HuH-7 (cell line): ENCODE data around the gene TLCD4.

Experiments
- DNase-seq: peaks from one replicate; pipeline ENCODE4 v3.0.0; 2011; ENCODE audit warnings: low spot score

TLCD4 gene

DNA sequence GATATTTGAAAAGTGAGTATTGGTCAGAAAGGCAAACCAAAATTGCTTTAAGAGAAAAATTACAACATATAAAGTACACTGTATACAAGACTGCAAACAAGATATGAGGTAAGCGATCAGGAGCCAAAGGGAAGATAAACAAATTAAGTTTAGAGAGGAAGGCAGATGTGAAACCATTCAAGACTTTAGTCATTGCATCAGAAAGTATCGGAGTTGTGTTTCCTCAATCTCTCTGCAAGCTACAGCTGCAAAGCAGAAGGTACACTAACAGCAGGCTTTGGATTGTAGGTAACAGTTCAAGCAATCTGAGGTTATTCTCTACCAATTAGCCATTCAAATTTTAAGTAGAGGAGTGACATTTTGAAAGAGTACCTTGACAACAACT lies 21.3 kb upstream of the TLCD4 start:
- DNase-seq: peak; percentile 36

DNA sequence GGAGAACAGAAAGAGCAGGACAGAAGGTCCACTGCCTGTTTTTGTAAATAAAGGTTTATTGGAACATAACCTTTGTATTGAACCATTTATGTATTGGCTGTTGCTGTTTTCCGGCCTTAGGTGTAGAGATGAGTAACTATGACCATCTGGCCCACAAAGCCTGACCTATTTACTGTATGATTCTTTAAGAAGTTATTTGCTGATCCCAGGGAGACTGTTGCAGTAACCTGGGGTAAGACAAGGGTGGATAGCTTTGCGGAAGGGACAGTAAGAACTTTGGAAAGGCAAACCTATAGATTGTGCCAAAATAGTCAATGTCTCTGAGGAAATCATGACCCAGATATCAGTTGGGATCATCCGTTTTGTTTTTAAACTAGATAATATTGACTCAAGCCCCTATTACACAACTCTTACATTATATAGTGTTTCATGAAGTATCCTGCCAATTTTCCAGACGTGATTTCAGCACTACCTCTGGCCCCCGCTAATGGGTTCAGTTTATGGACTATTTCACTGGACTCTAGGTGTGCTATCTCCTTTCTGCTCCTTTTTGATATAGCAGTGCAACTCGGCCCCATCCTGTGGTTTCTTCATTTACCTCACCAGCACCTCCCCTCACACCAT lies 20.8 kb upstream of the TLCD4 start:
- no peak for DNase-seq

DNA sequence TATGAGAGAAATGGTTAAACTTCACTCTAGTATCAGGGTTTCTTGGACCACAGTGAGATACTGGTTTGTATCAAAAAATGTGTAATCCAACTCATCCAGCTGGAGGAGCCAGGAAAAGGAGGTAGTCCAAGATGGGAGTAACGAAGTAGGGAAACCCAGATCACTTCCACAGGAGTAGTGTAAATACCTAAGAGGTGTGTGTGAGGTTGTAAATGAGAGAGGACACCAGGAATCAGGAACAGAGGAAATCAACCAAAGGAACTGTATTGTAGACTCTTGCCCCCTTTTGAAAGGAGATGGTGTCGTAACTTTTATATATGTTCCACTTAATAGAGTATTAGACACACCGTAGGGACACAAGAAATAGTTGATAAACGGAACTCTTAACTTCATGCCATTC lies 19.7 kb upstream of the TLCD4 start:
- DNase-seq: no peak

DNA sequence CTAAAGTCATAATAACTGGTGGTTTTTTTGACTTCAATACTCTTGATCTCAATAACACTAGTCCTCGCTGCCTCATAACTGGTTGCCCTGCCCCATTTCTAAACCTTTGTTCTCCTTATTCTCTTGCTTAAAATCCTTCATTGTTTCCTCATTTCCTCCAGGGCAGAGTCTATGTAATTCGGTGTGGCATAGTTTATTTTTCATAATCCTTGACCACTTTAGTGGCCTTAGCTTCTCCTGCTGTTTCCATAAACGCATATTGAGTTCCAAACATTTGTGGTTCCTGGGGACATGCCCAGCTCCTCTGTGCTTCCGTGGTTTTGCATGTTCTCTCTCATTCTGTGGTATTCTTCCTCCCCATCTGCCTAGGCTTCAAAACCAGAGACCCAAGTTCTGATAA lies 19.0 kb upstream of the TLCD4 start:
- DNase-seq: no peak

DNA sequence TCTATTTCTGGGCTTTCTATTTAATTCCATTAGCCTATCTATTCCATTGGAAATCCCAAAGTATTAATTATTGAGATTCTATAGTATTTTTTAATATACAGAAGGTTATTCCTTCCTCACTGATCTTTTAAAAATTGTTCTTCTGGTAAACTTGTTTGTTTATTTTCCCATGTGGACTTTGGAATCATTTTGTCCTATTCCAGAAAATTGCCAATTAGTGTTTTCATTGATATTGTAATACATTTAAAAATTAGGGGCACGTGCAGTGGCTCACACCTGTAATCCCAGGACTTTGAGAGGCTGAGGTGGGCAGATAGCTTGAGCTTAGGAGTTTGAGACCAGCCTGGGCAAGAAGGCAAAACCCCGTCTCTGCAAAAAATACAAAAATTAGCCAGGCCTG lies 8.4 kb upstream of the TLCD4 start:
- DNase-seq: no peak

DNA sequence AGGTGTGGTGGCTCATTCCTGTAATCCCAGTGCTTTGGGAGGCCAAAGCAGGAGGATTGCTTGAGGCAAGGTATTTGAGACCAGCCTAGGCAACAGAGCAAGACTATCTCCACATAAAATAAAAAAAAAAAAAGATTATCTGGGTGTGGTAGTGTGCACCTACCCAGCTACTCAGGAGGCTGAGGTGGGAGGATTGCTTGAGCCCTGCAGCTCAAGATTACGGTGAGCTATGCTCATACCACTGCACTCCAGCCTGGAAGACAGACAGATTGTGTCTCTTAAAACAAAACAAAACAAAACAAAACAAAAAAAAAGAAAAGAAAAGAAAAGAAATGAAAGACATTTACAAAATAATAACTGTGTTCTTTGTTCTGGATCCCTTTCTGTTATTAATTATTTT lies 6.1 kb upstream of the TLCD4 start:
- no peak for DNase-seq

DNA sequence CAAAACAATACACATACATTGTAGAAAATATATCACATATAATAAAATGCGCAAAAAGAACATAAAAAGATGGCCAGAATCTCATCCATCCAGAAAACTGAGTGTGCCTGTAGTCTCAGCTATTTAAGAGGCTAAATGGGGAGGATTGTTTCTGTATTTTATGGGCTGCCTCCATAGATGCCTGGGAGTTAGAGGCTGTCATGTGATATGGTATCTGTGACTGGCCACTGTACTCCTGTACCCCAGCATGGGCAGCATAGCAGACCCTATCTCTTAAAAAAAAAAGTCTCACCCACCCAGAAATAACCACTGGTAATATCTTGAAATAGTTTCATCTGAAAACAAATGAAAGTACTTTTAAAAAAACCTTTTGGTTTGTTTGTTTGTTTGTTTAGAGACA lies 3.5 kb upstream of the TLCD4 start:
- DNase-seq: no peak

DNA sequence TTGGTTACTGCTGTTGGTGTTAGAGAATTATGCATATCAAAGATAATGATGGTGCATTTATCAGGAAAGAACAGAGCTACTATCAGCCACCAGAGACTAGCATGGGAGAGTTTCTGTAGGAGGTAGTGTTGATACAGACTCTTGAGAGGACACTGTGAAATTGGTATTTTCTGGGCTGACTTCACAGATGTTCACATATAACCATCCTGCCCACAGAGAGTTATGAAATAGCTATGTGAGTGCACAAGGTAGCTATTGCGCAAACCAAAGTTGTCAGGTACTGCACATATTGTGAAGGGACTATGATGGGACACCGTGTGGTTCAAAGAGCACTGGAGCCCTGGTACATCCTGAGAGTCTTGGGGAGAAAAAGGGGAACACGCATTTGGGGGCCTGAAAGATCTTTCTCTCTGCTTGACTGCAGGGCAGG lies 1.4 kb upstream of the TLCD4 start:
- DNase-seq: peak; percentile 50

DNA sequence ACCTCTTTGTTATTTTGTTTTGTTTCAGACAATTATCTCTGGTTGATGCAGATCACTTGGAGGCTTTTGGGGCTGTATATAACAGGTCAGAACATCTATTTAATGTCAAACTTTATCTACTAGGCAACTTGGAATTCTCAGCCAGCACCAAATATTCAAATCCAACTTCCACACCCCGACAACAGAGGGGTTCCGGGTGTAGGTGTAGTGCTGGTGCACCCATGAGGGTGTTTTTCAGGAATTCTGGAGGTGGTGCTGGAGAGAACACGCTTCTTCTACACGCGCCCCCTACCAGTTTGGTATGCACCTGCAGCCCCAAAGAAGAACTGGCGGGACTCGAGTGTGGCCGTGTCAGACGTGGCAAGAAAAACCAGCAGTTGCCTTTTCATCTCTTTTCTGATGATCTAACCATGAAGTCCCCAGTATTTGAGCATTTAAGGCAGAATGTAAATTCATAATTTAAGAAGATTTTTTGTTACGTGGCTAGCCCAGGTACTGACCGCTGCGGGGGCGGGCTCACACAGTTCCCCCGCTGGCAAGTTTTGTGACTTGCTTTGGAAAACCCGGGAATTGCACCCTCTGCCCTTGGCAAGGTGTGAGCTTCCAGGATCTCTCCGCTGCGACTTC lies 462 bp upstream of the TLCD4 start:
- peak; percentile 76 for DNase-seq

DNA sequence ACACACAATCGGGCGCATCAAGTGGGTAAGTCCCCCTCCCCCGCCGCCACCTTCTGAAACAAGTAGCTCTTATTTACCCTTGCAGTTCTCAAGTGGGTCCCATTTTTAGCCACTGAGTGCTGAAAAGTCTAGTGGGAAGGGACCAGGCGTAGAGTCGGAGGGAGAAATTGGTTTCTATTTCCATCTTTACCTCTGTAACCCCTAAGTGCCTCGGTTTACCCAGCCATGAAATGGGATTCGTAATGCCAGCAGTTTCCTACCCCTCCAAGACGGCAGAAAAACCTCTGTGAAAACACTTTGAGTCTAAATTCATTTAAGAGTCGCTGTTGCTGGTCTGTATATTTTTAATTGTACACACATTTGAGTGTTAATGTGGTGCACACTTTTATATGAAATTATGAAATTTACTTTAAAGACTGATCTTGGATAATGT lies 928 bp downstream of the TLCD4 start:
- no peak for DNase-seq

DNA sequence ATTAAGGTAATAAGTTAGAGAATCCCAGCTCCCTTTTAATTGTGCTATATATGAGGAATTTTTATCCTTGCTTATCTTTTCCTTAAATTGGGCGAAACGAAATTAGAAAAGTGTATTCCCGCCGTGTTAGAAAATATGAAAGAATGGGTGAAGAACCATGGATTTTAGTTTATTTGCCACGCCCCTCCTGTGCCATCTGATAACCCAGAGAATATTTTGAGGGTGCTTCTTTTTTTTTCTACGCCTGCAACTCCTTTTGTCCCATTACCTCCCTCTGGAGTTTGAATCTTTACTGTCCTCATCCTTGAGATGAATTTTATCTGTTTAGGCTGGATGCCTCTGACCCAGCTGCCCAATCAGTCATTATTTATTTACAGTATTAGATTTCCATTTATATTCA lies 1.6 kb downstream of the TLCD4 start:
- no peak for DNase-seq

DNA sequence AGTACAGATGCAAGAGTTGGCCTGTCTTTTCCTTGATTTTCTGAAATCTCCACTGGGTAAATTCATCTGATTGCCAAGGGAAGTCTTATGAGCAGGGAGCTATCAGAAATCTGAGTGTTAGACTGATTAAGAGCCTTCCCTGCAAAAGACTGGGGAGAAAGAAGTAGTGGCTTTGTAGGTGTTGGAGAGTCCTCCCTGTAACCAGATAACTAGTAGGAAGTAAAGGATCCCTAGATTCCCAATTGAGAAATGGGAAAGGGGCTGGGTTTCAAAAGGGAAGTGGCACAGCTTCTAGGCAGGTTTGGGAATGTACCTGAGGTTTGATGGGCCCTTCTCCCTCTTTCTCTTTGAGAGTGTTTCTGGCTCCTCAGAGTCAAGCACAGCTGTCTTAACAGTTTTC lies 2.1 kb downstream of the TLCD4 start:
- no peak for DNase-seq

DNA sequence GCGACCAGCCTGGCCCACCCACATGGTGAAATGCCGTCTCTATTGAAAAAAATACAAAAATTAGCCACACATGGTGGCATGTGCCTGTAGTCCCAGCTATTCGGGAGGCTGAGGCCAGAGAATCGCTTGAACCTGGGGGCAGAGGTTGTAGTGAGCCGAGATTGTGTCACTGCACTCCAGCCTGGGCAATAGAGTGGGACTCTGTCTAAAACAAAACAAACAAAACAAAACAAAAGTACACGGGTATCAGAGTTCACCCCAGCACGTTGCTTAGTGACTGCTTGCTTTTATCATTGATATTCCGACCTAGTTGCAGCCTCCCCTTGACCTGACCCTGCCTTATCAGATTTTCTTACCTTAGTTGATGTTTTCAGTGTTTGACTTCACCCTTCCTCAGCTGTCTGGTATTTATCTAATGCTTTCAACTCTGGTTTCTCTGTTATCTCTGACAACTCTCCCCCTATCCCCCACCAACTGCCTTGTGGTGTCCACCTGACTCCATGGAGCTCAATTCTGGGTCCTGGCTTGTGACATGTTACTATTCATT lies 5.1 kb downstream of the TLCD4 start:
- peak; percentile 74 for DNase-seq

DNA sequence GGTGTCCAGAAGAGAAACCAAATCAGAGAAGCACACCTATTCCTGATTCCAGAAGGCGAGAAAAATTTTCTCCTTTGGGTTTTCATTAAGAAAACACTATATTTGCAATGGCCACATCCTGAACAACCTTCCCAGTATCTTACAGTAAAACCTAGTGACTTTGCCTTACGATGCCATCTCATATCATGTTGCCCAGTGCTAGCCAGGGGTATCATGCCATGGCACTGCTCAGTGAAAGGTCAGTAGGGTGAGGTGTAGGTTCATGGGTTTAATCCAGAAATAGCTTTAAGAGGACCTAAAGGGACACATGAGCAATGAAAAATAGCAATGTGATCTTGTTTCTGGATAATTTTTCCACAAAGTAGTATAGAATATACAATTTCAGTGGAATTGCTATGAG lies 7.2 kb downstream of the TLCD4 start:
- no peak for DNase-seq

DNA sequence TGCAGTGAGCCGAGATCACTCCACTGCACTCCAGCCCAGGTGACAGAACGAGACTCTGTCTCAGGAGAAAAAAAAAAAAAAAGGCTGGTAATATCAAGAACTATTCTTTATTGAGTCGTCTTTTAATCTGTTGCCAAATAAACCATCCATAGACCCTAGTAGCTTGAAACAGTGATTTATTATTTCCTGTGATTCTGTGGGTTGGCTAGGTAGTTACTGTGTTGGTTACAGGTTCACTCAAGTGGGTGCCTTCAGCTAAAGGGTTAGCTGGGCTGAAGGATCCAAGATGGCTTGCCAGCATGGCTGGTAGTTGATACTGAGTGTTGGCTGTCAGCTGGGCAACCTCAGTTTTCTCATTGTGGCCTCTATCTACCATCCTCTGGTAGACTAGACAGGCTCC lies 9.2 kb downstream of the TLCD4 start:
- DNase-seq: no peak

DNA sequence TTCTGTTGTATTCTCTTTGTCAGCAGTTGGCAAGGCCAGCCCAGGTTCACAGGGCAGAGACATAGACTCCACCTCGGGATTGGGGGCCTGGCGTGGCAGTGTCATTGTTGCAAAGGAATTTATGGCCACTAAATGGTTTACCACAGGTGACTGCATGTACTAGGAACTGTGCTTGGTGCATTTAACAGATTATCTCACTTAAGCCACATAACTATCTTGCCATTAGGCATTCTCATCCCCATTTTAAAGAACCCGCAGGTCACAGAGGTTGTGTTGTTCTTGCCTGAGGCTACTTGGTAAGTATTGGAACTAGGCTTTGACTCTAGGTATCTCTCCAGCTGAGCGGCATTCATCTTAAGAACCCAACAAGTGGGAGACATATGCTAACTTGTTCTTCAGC lies 9.7 kb downstream of the TLCD4 start:
- DNase-seq: no peak

DNA sequence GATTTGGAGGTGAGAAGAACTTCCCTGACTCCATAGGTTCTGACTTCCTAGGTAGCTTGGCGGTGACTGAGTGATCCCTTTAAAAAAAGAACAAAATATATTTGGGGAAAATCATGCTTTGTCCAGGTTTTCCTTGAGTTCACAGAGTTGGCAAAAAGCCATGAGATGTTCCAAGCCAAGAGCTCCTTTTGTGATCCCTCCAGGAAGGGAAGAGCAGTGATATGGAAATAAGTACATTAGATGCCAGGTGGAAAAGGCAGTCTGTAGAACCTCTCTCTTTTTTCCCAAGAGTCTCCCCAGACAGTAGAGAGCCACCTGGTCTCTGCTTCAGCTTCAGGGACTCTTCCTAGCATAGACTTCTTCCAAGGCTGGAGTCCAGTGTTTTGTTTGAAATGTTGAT lies 10.2 kb downstream of the TLCD4 start:
- no peak for DNase-seq

DNA sequence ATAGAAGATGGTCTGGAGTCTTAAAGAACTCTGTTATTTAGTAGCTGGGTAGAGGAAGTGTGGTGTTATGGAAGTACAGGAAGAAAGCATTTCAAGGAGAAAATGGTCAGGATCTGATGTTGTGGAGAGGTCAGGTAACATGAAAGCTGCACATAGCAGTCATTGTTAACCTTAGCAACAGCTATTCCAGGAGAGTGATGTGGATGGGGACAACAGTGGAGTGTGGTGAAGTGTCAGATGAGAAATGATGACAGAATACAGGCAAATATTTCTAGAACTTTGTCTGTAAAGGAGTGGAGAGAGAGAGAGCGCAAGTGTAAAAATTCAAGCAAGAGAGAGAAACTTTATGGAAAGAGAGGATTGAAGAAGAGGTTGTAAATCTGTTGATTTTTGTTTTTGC lies 15.6 kb downstream of the TLCD4 start:
- no peak for DNase-seq

DNA sequence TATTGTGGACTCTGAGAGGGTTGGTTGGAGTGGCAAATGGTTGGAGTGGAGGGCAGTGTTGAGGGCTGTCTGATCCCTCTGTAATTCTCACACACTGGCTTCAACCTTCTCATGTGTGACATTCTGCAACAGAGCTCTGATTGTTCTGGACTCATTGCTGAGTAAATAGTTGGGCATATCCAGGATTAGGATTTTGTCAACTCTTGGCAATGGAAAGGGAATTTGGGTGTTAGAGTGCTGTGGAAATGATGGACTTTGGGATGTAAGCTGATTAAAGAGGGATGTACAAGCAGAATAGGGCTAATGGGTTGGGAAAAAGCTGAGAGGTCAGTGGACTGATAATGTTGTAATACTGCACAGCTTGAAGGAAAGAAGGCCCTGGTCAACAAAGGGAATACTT lies 16.5 kb downstream of the TLCD4 start:
- no peak for DNase-seq

DNA sequence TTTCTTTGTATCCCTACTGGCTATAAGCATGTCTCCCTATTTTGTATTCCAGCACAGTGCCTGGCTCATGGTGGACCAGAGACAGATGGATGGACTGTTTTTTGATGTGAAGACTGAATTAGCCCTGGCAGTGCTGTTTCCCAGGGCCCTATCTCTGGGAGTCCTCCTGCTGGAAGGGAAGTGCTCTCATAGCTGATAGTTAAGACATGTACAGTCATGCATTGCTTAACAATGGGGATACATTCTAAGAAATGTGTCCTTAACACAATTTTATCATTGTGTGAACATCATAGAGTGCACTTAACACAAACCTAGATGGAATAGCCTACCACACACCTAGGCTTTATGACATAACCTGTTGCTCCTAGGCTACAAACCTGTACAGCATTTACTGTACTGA lies 21.1 kb downstream of the TLCD4 start:
- no peak for DNase-seq

DNA sequence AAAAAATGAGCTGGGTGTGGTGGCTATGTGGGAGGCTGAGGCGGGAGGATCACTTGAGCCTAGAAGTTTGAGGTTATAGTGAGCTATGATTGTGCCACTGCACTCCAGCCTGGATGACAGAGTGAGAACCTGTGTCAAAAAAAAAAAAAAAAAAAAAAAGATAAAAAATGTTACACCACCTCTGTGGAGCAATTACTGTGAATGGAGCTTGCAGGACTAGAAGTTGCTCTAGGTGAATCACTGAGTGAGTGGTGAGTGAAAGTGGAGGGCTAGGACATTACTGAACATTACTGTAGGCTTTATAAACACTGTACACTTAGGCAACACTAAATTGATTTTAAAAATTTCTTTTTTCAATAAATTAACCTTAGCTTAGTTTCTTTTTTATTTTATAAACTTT lies 21.9 kb downstream of the TLCD4 start:
- no peak for DNase-seq

DNA sequence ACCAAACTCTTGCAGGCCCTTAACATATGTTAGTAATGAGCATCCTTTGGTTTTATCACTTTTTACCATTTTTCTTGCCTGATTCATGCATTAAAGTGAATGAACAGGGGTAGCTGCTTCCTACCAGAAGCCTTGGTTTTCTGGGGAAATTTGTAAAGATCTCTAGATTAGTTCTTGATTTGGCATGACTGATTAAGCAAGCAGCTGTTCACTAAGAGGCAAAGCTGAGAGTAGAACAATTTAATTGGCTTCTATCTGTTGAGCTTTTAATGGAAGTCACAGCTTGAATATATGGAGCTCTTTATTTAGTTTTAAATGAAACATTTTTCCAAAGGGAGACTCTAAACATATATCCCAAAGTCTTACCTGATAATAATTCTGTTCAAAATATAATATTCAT lies 23.6 kb downstream of the TLCD4 start:
- no peak for DNase-seq

DNA sequence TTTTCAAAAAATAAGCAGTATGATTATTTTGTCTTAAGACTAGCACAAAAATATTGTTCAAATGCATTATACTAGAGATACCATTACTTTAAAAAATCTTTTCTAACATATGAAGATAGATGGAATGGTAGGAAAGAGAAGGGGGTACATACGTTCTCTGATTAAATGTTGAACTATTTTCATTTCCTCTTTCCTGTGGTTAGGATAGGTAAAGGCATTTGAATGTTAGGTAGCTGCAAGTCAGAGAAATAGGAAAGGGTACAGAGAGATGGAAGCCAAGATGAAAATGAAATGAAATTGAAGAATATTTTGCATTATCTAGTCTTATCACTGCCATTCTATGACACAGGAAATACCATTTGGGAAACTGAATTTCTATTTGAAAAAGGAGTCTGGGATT lies 28.3 kb downstream of the TLCD4 start:
- no peak for DNase-seq

DNA sequence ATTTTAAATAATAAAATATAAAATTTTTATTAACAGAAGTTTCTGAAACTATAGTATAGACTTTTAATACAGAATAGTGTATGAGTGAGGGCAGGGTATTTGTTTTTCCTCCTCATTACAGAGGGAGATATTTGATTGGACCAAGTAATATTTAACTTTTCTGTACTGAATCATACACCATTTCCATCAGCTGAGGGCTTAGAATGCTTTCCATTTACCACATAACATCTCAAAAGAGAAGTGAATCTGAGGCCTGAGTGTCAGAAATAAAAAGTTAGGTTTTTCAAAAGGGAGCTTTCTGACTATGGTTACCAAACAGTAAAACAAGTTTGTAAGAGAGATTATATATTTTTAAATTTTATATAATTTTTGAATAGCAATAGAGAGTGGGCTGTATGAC lies 29.5 kb downstream of the TLCD4 start:
- DNase-seq: no peak
